GM12801 (cell line): ENCODE measurements around the gene HMGA1.

Experiments
- TF ChIP-seq, protein P1 (sequence below): IDR thresholded peaks from one replicate; pipeline ENCODE4 v1.5.1; 2011; ENCODE audit warnings: control low read depth; ENCODE audit not compliant: insufficient read length; ENCODE audit errors: extremely low read depth

The HMGA1 gene

DNA sequence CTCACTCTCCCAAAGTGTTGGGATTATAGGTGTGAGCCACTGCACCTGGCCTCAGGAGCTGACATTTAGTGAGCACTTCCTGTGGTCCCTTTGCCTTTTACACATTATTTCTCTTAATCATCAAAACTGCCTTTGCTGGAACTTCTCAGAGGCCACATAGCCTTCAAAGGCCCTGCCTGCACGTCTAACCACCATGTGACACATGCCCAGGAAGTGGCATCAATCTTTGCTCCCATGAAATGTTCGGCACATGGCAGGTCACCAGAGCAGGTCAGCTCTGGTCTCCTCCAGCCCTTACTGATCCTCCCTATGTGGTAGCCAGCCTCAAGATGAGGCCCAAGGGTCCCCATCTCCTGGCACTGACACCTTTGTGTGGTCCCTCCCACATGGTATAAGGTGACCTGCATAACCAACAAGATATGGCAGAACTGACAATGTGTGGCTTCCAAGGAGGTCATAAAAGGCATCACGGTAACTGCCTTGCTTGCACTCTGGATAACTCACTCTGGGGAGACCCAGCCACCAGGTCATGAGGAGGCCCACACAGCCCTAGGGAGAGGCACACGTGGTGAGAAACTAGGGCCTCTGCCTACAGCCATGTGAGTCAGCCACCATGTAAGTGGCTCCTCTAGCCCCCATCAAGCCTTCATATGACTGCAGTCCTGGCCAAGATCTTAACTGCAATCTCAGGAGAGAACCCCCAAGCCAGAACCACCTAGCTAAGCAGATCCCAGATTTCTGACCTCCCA lies 28.8 kb upstream of the HMGA1 start:
- TF ChIP-seq, protein P1, sequence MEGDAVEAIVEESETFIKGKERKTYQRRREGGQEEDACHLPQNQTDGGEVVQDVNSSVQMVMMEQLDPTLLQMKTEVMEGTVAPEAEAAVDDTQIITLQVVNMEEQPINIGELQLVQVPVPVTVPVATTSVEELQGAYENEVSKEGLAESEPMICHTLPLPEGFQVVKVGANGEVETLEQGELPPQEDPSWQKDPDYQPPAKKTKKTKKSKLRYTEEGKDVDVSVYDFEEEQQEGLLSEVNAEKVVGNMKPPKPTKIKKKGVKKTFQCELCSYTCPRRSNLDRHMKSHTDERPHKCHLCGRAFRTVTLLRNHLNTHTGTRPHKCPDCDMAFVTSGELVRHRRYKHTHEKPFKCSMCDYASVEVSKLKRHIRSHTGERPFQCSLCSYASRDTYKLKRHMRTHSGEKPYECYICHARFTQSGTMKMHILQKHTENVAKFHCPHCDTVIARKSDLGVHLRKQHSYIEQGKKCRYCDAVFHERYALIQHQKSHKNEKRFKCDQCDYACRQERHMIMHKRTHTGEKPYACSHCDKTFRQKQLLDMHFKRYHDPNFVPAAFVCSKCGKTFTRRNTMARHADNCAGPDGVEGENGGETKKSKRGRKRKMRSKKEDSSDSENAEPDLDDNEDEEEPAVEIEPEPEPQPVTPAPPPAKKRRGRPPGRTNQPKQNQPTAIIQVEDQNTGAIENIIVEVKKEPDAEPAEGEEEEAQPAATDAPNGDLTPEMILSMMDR = no peak

DNA sequence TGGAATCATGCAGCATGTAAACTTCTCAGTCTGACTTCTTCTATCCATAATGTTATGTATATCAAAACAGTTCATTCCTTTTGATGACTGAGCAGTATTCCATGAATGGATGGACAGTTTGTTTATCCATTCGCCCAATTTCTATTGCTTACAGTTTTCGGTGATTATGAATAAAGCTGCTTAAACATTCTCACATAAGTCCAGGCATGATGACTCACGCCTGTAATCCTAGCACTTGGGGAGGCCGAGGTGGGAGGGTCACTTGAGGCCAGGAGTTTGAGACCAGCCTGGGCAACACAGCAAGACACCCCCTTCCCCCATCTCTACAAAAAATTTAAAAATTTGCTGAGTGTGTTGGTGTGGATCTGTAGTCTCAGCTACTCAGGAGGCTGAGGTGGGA lies 22.9 kb upstream of the HMGA1 start:
- TF ChIP-seq, protein P1 = no peak

DNA sequence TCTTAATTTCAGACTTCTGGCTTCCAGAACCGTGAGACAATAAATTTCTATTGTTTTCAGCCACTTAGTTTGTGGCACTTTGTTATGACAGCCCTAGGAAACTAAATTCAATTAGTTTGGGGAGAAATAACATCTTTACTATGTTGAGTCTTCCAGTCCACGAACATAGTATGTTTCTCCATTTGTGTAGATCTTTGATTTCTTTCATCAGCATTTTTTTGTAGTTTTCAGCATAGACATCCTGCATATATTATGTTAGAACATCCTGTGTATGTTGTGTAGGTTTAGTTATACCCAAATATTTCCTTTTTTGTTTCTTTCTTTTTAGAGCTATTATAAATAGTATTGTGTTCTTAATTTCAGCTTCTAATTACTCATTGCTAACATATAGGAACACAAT lies 18.0 kb upstream of the HMGA1 start:
- TF ChIP-seq, protein P1 = no peak

- TF ChIP-seq, protein P1 = no peak
Measured at GRCh38 chr6:34223381-34223955, 13.2 kb upstream of the HMGA1 start.

GRCh38 chr6:34223956-34224940 lies 12.4 kb upstream of the HMGA1 start:
- TF ChIP-seq, protein P1 = no peak

- TF ChIP-seq, protein P1 = no peak
Measured at GRCh38 chr6:34225551-34225950, 11.1 kb upstream of the HMGA1 start.

GRCh38 chr6:34226066-34226465 lies 10.6 kb upstream of the HMGA1 start:
- TF ChIP-seq, protein P1 = no peak
